Measurements from ENCODE around the gene TIMMDC1.
"Not testable (repeated sequence)": the region's sequence is repeated elsewhere in the genome, so short reads cannot be mapped to it uniquely, and the experiment has no call there.

Gene TIMMDC1

GRCh38 chr3:119557877-119558269, 59.5 kb downstream of the TIMMDC1 start:
- DNase-seq = no peak

DNA sequence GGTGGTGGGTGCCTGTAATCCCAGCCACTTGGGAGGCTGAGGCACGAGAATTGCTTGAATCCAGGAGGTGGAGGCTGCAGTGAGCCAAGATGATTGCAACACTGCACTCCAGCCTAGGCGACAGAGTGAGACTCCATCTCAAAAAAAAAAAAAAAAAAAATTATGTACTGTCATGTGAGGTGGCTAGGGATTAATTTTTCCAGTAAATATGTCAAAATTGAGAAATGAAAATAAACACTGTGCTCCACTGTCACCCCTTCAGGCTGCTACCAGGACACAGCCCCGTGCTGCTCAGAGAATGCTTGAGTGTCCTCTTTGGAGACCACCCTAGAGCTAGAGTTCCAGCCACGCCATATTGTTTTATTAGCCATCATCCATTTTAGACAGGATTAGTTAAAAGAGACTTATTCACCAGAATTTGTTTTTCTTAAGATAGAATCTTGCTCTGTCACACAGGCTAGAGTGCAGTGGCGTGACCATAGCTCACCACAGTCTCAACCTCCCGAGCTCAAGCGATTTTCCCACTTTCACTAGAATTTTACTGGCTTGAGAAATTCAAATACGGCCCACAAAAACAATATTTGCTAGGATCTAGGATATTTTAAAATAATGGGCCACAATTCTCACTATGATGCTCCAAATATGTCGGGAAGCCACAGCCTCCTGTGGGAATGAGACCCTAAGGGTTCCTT, 60.4 kb downstream of the TIMMDC1 start:
- DNase-seq = peak in 1 of 3 donors; percentile 59

- DNase-seq = peak; percentile 83 to 93 (median 89)
Observed at GRCh38 chr3:119559441-119559963, 61.2 kb downstream of the TIMMDC1 start, which contains the start of gene CD80. TSS of gene CD80 (minus strand) at chr3:119559614. CDS start at chr3:119557728, 1,886 bp downstream.

DNA sequence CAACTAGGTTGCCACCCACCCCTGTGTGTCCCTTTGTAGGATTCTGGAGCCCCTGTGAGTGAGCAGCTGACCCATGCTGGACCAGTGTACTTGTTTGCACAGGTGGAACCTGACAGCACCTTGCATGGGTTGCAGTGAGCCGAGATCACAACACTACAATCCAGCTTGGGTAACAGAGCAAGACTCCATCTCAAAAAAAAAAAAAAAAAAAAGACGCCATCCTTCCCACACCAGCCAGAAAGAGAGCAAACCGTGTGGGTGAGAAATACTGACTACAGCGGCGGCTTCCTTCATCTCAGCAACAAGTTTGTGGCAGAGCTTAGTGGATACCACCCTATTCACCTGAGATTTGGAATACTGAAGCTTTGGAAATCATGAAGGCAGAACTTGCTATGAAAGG, 61.8 kb downstream of the TIMMDC1 start:
- DNase-seq = no peak

GRCh38 chr3:119562307-119562961, 64.1 kb downstream of the TIMMDC1 start:
- peak; percentile 93 to 100 (median 96) for DNase-seq

DNA sequence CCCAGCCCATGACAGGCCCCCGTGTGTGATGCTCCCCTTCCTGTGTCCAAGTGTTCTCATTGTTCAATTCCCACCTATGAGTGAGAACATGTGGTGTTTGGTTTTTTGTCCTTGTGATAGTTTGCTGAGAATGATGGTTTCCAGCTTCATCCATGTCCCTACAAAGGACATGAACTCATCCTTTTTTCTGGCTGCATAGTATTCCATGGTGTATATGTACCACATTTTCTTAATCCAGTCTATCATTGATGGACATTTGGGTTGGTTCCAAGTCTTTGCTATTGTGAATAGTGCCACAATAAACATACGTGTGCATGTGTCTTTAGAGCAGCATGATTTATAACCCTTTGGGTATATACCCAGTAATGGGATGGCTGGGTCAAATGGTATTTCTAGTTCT, 65.0 kb downstream of the TIMMDC1 start:
- not testable (repeated sequence) for DNase-seq

- no peak for DNase-seq
Observed at GRCh38 chr3:119569156-119569555, 70.8 kb downstream of the TIMMDC1 start.

DNA sequence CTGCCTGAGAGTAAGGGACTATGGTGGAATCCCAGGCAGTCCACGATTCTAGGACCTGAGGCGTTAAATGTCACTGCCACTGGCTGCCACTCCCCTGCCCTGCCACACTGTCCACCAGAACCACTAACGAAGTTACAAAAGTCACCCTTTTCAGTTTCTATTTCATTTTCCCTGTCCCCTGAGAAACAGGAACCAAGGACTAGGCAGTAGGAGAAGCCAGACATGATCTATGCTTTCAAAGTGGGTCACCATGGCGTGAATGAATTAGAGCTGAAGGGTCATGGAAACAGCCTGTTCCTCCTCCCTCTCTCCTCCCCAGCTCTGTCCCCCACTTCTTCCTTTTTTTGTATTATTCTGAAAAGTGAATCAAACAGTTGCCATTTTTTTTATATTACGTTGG, 71.9 kb downstream of the TIMMDC1 start:
- peak; percentile 88 to 98 (median 94) for DNase-seq

GRCh38 chr3:119571230-119571629, 72.9 kb downstream of the TIMMDC1 start:
- peak in 1 of 3 donors; percentile 25 for DNase-seq

DNA sequence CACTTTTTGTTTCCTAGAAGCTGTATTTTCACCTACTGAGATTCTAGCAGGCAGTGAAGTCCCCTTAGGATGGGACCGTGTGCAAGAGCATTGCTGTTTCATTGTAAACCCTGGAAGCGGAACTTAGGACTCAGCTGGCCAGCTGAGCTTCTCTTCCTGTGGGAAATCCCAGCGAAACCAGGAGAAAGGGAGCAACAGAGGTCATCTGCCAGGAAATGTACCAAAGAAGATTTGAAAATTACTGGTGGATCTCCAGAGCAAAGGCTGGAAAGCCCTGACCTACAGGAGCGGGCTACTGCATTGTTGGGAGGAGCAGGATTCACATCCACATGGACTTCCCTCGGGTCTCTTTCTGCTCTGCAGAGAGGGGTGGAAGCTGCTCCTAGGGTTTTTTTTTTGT, 73.3 kb downstream of the TIMMDC1 start:
- DNase-seq = peak; percentile 63 to 94 (median 73)
